GM12878 (cell line): ENCODE data around the gene PPP1R7. TPM values are rescaled to one million over a fixed set of nuclear protein-coding genes. Genes with fewer than 3 reads are reported as not detected.

Experiments used
- ATAC-seq: fragments of 200-7000 bp; cut with Tn5 transposase; 3 replicates; pipeline ENCODE4 v1.9.1; 2020; ENCODE audit warnings: mild to moderate bottlenecking, moderate library complexity
- BruUV-seq: library from RNA; stranded (reverse); fragments of 400-500 nt; replicated peaks from 2 replicates; lab custom pipeline; 2021; lab: Mats Ljungman, UMichigan
- CTCF ChIA-PET: fragments of 300-600 bp; sonication (Branson Sonifier 250); formaldehyde crosslinking; extraction: SDS; loops from one replicate; lab custom pipeline; 2021; ENCODE audit warnings: inconsistent platforms; lab: Yijun Ruan, JAX
- POLR2A ChIA-PET: fragments of 350-600 bp; formaldehyde crosslinking; extraction: SDS; loops from one replicate; lab custom pipeline; 2021; ENCODE audit warnings: inconsistent platforms; lab: Charles Lee
- RAD21 ChIA-PET: fragments of 300-600 bp; sonication (Branson Sonifier 250); formaldehyde crosslinking; loops from one replicate; lab custom pipeline; 2023; ENCODE audit warnings: antibody characterized with exemption; ENCODE audit not compliant: unreplicated experiment; lab: Charles Lee
- SMC1A ChIA-PET: fragments of 300-600 bp; sonication (Branson Sonifier 250); formaldehyde crosslinking; loops from one replicate; lab custom pipeline; 2023; ENCODE audit not compliant: unreplicated experiment, uncharacterized antibody; lab: Charles Lee
- DNase-seq: peaks from one replicate; pipeline ENCODE4 v3.0.0-alpha.2; 2011; ENCODE audit warnings: low read depth, low spot score
- FAIRE-seq: peaks from 3 replicates; lab custom pipeline; 2011; peaks lifted over from hg19 to GRCh38; lab: Jason Lieb, UNC
- H2AFZ ChIP-seq: 2 replicates; pipeline ENCODE4 v1.6.0; 2011; ENCODE audit warnings: low read depth, low read length, control low read depth; ENCODE audit not compliant: control insufficient read depth
- H3K27ac ChIP-seq: 2 replicates; pipeline ENCODE4 v1.5.1; 2011; ENCODE audit warnings: control low read depth; ENCODE audit not compliant: control insufficient read depth, insufficient read depth
- H3K27me3 ChIP-seq, 2 experiments: replicated peaks in 1 of 2; 2 replicates each; pipeline versions ENCODE4 v1.6.0 to v1.6.1; 2011; ENCODE audit warnings: low read length in 1 of 2; ENCODE audit not compliant: control insufficient read depth in 2 of 2, insufficient read depth in 2 of 2
- H3K36me3 ChIP-seq, 2 experiments: 2 replicates each; pipeline ENCODE4 v1.5.1; 2011; ENCODE audit warnings: low read length in 1 of 2; ENCODE audit not compliant: control insufficient read depth in 2 of 2, insufficient read depth in 2 of 2
- H3K4me1 ChIP-seq: 2 replicates; pipeline ENCODE4 v1.6.1; 2011; ENCODE audit warnings: mild to moderate bottlenecking, low read length, moderate library complexity, mixed read lengths; ENCODE audit not compliant: control insufficient read depth, insufficient read depth
- H3K4me2 ChIP-seq: 2 replicates; pipeline ENCODE4 v1.6.0; 2011; ENCODE audit warnings: control low read depth; ENCODE audit not compliant: control insufficient read depth, insufficient read depth
- H3K4me3 ChIP-seq: fragments of 200-600 bp; sonication (generic); 2 replicates; pipeline ENCODE4 v1.5.1; 2016
- H3K79me2 ChIP-seq: 2 replicates; pipeline ENCODE4 v1.6.0; 2011; ENCODE audit warnings: low read length; ENCODE audit not compliant: control insufficient read depth, insufficient read depth
- H3K9ac ChIP-seq: 2 replicates; pipeline ENCODE4 v1.8.0; 2011; ENCODE audit warnings: low read length, control low read depth, mixed read lengths; ENCODE audit not compliant: control insufficient read depth, insufficient read depth
- H3K9me3 ChIP-seq: replicated peaks from 3 replicates; pipeline ENCODE4 v1.5.1; 2011; ENCODE audit warnings: mild to moderate bottlenecking, low read length; ENCODE audit not compliant: control insufficient read depth, insufficient read depth
- H4K20me1 ChIP-seq: 2 replicates; pipeline ENCODE4 v1.6.0; 2011; ENCODE audit not compliant: control insufficient read depth, insufficient read depth
- ASH2L ChIP-seq: fragments of 300-600, 200-600 bp; sonication (generic); IDR thresholded peaks from 2 replicates; pipeline ENCODE4 v1.6.1; 2017; ENCODE audit warnings: low read depth, mild to moderate bottlenecking, borderline replicate concordance
- BACH1 ChIP-seq: fragments of 450-650 bp; IDR thresholded peaks from 2 replicates; pipeline ENCODE4 v1.6.1; 2017; ENCODE audit warnings: mild to moderate bottlenecking, borderline replicate concordance
- FOXM1 ChIP-seq: IDR thresholded peaks from 2 replicates; pipeline ENCODE4 v1.6.1; 2012; ENCODE audit warnings: low read depth, mild to moderate bottlenecking, inconsistent platforms, low read length, moderate library complexity
- HDGF ChIP-seq: fragments of 450-650 bp; IDR thresholded peaks from 2 replicates; pipeline ENCODE4 v1.6.1; 2016; ENCODE audit warnings: antibody characterized with exemption
- NFYB ChIP-seq: IDR thresholded peaks from 2 replicates; pipeline ENCODE4 v1.6.1; 2011; ENCODE audit warnings: low read depth, mild to moderate bottlenecking, low read length, improper control_type of control experiment, moderate library complexity; ENCODE audit not compliant: insufficient read depth
- TCF12 ChIP-seq: IDR thresholded peaks from 2 replicates; pipeline ENCODE4 v1.6.1; 2011; ENCODE audit warnings: low read depth, mild to moderate bottlenecking, low read length
- WGBS: methylation state at CpG from one replicate; pipeline ENCODE4 v1.1.6; 2016; ENCODE audit warnings: low lambda C conversion rate; ENCODE audit not compliant: insufficient replicate concordance, insufficient coverage; ENCODE audit errors: missing lambda C conversion rate; 5-methylcytosine and 5-hydroxymethylcytosine counted together
- in situ Hi-C: fragments of 300-500 bp; cut with MboI; formaldehyde crosslinking; loops from 9 replicates; pipeline ENCODE4 v1.14.3; 2018; ENCODE audit warnings: mixed read lengths
- intact Hi-C: fragments of 100-400 bp; cut with micrococcal nuclease; formaldehyde crosslinking; loops from one replicate; pipeline ENCODE4 v1.14.2; 2022; ENCODE audit not compliant: unreplicated experiment
- polyA plus RNA-seq, 11 experiments: library from polyadenylated mRNA; depleted of rRNA in 4 of 11; unstranded in 6 of 11; stranded (reverse) in 5 of 11; fragments of >200 nt; fragmentation: Nextera tagmentation in 4 of 11; fragmentation: Illumina TruSeq in 1 of 11; extraction: Ambion mirVana in 4 of 11; extraction: Trizol in 1 of 11; gene quantifications; 1 replicate in 1 of 11; 2 replicates in 10 of 11; pipeline versions ENCODE4 v1.2.1 to v1.2.3, GENCODE V29; 2011 to 2016; ENCODE audit warnings: inconsistent platforms in 2 of 11, missing spikeins in 2 of 11, low read depth in 1 of 11
- total RNA-seq, 4 experiments: library from RNA; depleted of rRNA in 3 of 4; stranded (reverse); fragments of >200 nt in 3 of 4; fragmentation: Illumina TruSeq in 1 of 4; extraction: Trizol in 1 of 4; gene quantifications; 2 replicates each; pipeline versions ENCODE4 v1.2.1 to v1.2.3, GENCODE V29; 2013 to 2021
- TF ChIP-seq, protein P1 (sequence below): fragments of 450-650 bp; IDR thresholded peaks from 2 replicates; pipeline ENCODE4 v1.6.1; 2017; ENCODE audit warnings: low read depth, mild to moderate bottlenecking, moderate library complexity

PPP1R7 gene
- total and polyA plus RNA-seq, 10 of the 15 experiments (the other 5 are each of a cell fraction or from before 2014, with no cell fraction given) = 78.5 to 174 (median 93.7) TPM

DNA sequence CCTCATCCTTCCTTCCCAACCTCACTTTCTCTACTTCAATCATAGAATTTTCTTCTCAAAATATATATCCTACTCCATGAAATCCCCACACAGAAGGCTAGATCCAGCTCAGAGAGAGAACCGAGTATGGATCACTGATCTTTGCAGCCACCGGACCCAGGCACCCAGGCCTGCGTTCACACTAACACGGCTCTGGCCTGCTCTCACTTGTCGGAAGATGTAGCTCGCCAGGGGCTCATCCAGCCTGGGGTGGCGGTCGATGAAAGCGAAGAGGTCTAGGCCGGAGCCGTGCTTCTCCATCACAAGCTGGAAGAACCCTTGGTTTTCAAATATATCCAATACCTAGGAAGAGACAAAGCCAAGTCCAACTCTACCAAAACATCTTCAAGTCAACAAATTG is 35.4 kb upstream of the PPP1R7 start:
- Histone ChIP-seq H3K9ac (no peak overlapping the region), H4K20me1 (no peaks in the 10 kb centered on the region), H3K4me1 (peaks cover 32% of the 10 kb centered on the region), H3K27ac (no peak overlapping the region), H3K4me3 (no peak overlapping the region), H3K36me3 (peaks cover 11 to 12% of the 10 kb centered on the region in 2 experiments; a peak in 3 of 4 replicates), H3K79me2 (peaks cover 21% of the 10 kb centered on the region), H3K27me3 (no peaks in the 10 kb centered on the region), H2AFZ (no peak overlapping the region), H3K4me2 (no peak overlapping the region), H3K9me3 (no peaks in the 10 kb centered on the region)
- ChIA-PET RAD21 (interaction anchor here (4.1 kb wide), 1 partner anchor 35 kb away, joined by 26 read pairs; the partner anchor contains the start of genes PASK and PPP1R7), SMC1A (interaction anchor here (0.8 to 6.5 kb wide), 4 partner anchors 11 to 35 kb away, joined by 3 to 53 read pairs (median 46); partner anchors contain the start of genes MTERF4, PASK and PPP1R7), CTCF (no interaction called here), POLR2A (interaction anchor here (1.1 to 3.1 kb wide), 2 partner anchors 9 to 11 kb away, joined by 4 to 35 read pairs; no protein-coding TSS in a partner anchor)
- no TSS peak for BruUV-seq
- DNase-seq (no peak), ATAC-seq (no peak), FAIRE-seq (no peak)
- TF ChIP-seq HDGF = no peak
- TF ChIP-seq FOXM1 = no peak
- TF ChIP-seq ASH2L = no peak
- TF ChIP-seq BACH1 = no peak
- TF ChIP-seq NFYB = no peak
- no peak for TF ChIP-seq TCF12
- TF ChIP-seq, protein P1, sequence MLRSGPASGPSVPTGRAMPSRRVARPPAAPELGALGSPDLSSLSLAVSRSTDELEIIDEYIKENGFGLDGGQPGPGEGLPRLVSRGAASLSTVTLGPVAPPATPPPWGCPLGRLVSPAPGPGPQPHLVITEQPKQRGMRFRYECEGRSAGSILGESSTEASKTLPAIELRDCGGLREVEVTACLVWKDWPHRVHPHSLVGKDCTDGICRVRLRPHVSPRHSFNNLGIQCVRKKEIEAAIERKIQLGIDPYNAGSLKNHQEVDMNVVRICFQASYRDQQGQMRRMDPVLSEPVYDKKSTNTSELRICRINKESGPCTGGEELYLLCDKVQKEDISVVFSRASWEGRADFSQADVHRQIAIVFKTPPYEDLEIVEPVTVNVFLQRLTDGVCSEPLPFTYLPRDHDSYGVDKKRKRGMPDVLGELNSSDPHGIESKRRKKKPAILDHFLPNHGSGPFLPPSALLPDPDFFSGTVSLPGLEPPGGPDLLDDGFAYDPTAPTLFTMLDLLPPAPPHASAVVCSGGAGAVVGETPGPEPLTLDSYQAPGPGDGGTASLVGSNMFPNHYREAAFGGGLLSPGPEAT = no peak
- WGBS = 98% methylated on average over 11 of the region's 11 CpGs
- intact Hi-C loops = no loop called here
- in situ Hi-C loops = no loop called here
